Spinal cord (tissue), 10 donors: ENCODE measurements around the gene PKNOX2. TPM values are rescaled to one million over a fixed set of nuclear protein-coding genes. Genes with fewer than 3 reads are reported as not detected.

Experiments
- DNase-seq, 6 donors: peaks; one replicate each; pipeline versions ENCODE4 v3.0.0 to v3.0.0-alpha.2; 2013 to 2015; ENCODE audit warnings: low spot score in 6 of 6, low read depth in 4 of 6
- H3K27ac ChIP-seq: one replicate; pipeline ENCODE4 v1.5.1; 2013; ENCODE audit warnings: low read depth, low read length, control low read depth
- H3K27me3 ChIP-seq: one replicate; pipeline ENCODE4 v1.6.1; 2013; ENCODE audit warnings: low read length; ENCODE audit not compliant: control insufficient read depth, insufficient read depth
- H3K36me3 ChIP-seq: one replicate; pipeline ENCODE4 v1.6.1; 2013; ENCODE audit warnings: low read length; ENCODE audit not compliant: control insufficient read depth, insufficient read depth
- H3K4me1 ChIP-seq: one replicate; pipeline ENCODE4 v1.6.1; 2013; ENCODE audit warnings: low read length; ENCODE audit not compliant: control insufficient read depth, insufficient read depth
- H3K4me3 ChIP-seq: one replicate; pipeline ENCODE4 v1.5.1; 2013; ENCODE audit warnings: low read depth, low read length, control low read depth
- H3K9me3 ChIP-seq: one replicate; pipeline ENCODE4 v1.6.1; 2013; ENCODE audit warnings: low read length; ENCODE audit not compliant: control insufficient read depth, insufficient read depth
- WGBS: methylation state at CpG from one replicate; pipeline ENCODE4 v1.1.5; 2013; ENCODE audit warnings: missing lambda C conversion rate; ENCODE audit not compliant: insufficient coverage; 5-methylcytosine and 5-hydroxymethylcytosine counted together
- polyA plus RNA-seq, 2 donors: library from polyadenylated mRNA; unstranded; fragments of 120-200 nt; gene quantifications; one replicate each; pipeline ENCODE4 v1.2.1, GENCODE V29; 2013; ENCODE audit not compliant: insufficient read length in 2 of 2
- total RNA-seq, 2 donors: library from RNA; depleted of rRNA in 1 of 2; stranded (reverse); fragments of 120-200 nt in 1 of 2; fragments of >200 nt in 1 of 2; gene quantifications; one replicate each; pipeline versions ENCODE4 v1.2.3 to v1.2.4, GENCODE V29; 2013 to 2014
- donor health status: healthy.

The PKNOX2 gene
- total and polyA plus RNA-seq, 4 donors, result 10.6 to 41.2 (median 26.6) TPM

GRCh38 chr11:125250318-125251213 is 86.0 kb downstream of the PKNOX2 start:
- 49% methylated on average over 12 of the region's 17 CpGs for WGBS
- peak in 1 of 6 donors; percentile 63 for DNase-seq
- H3K4me3 ChIP-seq, result no peak overlapping the region
- H3K9me3 ChIP-seq, result no peaks in the 10 kb centered on the region
- peak overlapping the region; percentile 3 for H3K27ac ChIP-seq
- peaks cover 57% of the 10 kb centered on the region for H3K4me1 ChIP-seq
- H3K36me3 ChIP-seq, result no peaks in the 10 kb centered on the region
- no peaks in the 10 kb centered on the region for H3K27me3 ChIP-seq

- Histone ChIP-seq H3K9me3 (no peaks in the 10 kb centered on the region), H3K27ac (peak overlapping the region; percentile 3), H3K4me3 (no peak overlapping the region), H3K36me3 (no peaks in the 10 kb centered on the region), H3K27me3 (no peaks in the 10 kb centered on the region), H3K4me1 (peaks cover 62% of the 10 kb centered on the region)
- 61% methylated on average over 2 of the region's 5 CpGs for WGBS
- peak in 1 of 6 donors; percentile 98 for DNase-seq
Observed at GRCh38 chr11:125251214-125251545, 86.6 kb downstream of the PKNOX2 start.

- Histone ChIP-seq H3K36me3 (no peaks in the 10 kb centered on the region), H3K27ac (no peak overlapping the region), H3K4me3 (no peak overlapping the region), H3K9me3 (no peaks in the 10 kb centered on the region), H3K4me1 (peaks cover 64% of the 10 kb centered on the region), H3K27me3 (no peaks in the 10 kb centered on the region)
- no peak for DNase-seq
- 76% methylated on average over 7 of the region's 7 CpGs for WGBS
Observed at GRCh38 chr11:125251956-125252355, 87.4 kb downstream of the PKNOX2 start.

- peak overlapping the region; percentile 15 for H3K27ac ChIP-seq
Observed at GRCh38 chr11:125253289-125253688, 88.7 kb downstream of the PKNOX2 start.

GRCh38 chr11:125253795-125254525 is 89.4 kb downstream of the PKNOX2 start:
- Histone ChIP-seq H3K27me3 (no peaks in the 10 kb centered on the region), H3K4me1 (peaks cover 66% of the 10 kb centered on the region), H3K9me3 (no peaks in the 10 kb centered on the region), H3K4me3 (no peak overlapping the region), H3K27ac (peak overlapping the region; percentile 15), H3K36me3 (no peaks in the 10 kb centered on the region)
- peak in 1 of 6 donors; percentile 78 for DNase-seq
- 55% methylated on average over 10 of the region's 14 CpGs for WGBS

More at GRCh38 chr11:125253289-125253688, 88.7 kb downstream of the PKNOX2 start:
- H3K27me3 ChIP-seq, result no peaks in the 10 kb centered on the region
- WGBS, result 82% methylated on average over 7 of the region's 7 CpGs
- H3K9me3 ChIP-seq, result no peaks in the 10 kb centered on the region
- DNase-seq, result no peak
- no peak overlapping the region for H3K4me3 ChIP-seq
- H3K36me3 ChIP-seq, result no peaks in the 10 kb centered on the region
- H3K4me1 ChIP-seq, result peaks cover 61% of the 10 kb centered on the region

GRCh38 chr11:125256541-125257189 is 92.1 kb downstream of the PKNOX2 start:
- 60% methylated on average over 1 of the region's 6 CpGs for WGBS
- peak in 1 of 6 donors; percentile 90 for DNase-seq

GRCh38 chr11:125257190-125257579 is 92.6 kb downstream of the PKNOX2 start:
- Histone ChIP-seq H3K4me1 (peaks cover 63% of the 10 kb centered on the region), H3K4me3 (no peak overlapping the region), H3K27me3 (no peaks in the 10 kb centered on the region), H3K9me3 (no peaks in the 10 kb centered on the region), H3K27ac (no peak overlapping the region), H3K36me3 (no peaks in the 10 kb centered on the region)
- DNase-seq, result no peak
- WGBS, result 86% methylated on average over 2 of the region's 7 CpGs

More at GRCh38 chr11:125256541-125257189, 92.1 kb downstream of the PKNOX2 start:
- peaks cover 62% of the 10 kb centered on the region for H3K4me1 ChIP-seq
- H3K9me3 ChIP-seq, result no peaks in the 10 kb centered on the region
- H3K27ac ChIP-seq, result no peak overlapping the region
- H3K36me3 ChIP-seq, result no peaks in the 10 kb centered on the region
- no peaks in the 10 kb centered on the region for H3K27me3 ChIP-seq
- no peak overlapping the region for H3K4me3 ChIP-seq

- 80% methylated on average over 4 of the region's 4 CpGs for WGBS
- Histone ChIP-seq H3K36me3 (no peaks in the 10 kb centered on the region), H3K4me3 (no peak overlapping the region), H3K4me1 (peaks cover 64% of the 10 kb centered on the region), H3K27ac (no peak overlapping the region), H3K27me3 (no peaks in the 10 kb centered on the region), H3K9me3 (no peaks in the 10 kb centered on the region)
- no peak for DNase-seq
Observed at GRCh38 chr11:125257751-125258150, 93.2 kb downstream of the PKNOX2 start.

GRCh38 chr11:125258291-125259032 is 93.9 kb downstream of the PKNOX2 start:
- no peaks in the 10 kb centered on the region for H3K9me3 ChIP-seq
- peak in 1 of 6 donors; percentile 92 for DNase-seq
- no peaks in the 10 kb centered on the region for H3K36me3 ChIP-seq
- peak overlapping the region; percentile 57 for H3K27ac ChIP-seq
- no peaks in the 10 kb centered on the region for H3K27me3 ChIP-seq
- WGBS, result 75% methylated on average over 2 of the region's 8 CpGs
- peaks cover 66% of the 10 kb centered on the region for H3K4me1 ChIP-seq
- no peak overlapping the region for H3K4me3 ChIP-seq
